ENCODE measurements around the gene SH3PXD2A.
"Not testable (repeated sequence)": the region's sequence is repeated elsewhere in the genome, so short reads cannot be mapped to it uniquely, and the experiment has no call there.

The SH3PXD2A gene

DNA sequence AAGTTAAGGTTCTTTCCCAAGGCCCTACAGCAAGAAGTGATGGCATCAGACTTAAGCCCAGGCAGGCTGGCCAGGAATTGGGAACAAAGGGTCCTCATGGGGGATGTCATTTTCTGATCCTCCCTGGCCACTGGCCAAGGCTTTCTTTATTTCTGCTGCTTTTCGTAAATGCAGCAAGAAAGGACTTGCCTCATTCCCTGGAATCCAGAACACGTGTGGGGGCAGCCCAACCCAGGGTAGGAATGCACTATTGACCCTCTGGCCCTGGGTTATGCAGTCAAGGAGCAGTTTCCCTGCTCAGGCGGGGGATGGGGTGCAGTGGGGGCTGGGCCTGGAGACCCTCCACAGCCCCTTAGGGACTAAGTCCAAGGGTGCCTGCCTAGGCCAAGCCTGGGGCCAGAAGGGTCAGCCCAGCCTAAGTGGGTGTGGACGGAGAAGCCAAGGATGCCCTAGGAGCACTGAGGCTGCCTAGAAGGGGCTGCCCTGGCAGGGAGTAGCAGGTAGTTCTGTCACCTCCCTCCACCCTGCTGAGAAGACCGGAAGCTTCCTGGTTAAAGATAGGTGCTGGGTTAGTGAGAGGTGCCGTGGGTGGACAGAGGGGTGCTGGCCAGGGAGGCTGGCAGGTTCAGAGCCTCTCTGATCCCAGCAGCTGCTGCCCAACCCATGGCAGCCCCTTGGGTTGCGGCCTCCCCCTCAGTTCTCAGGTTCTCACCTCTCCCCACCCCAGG is 179.2 kb downstream of the SH3PXD2A start:
- DNase-seq = no peak

DNA sequence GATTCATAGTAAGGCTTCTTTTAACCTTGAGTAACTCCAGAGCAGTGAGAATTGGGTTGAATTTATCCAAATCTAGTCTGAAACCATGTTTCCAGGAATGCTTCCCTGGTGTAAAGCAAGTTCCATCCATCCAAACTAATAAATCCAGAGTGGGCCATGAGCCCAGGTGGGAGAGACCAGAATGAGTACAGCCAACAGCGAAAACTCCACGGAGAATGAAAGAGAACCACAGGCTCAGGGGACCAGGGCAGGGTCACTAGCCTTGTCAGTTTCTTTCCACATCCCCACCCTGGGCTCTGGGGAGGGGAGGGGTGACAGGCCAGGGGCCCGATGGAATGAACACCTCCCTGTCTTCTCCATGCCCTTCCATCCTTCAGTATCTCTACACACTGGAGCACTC is 181.8 kb downstream of the SH3PXD2A start:
- DNase-seq = no peak

DNA sequence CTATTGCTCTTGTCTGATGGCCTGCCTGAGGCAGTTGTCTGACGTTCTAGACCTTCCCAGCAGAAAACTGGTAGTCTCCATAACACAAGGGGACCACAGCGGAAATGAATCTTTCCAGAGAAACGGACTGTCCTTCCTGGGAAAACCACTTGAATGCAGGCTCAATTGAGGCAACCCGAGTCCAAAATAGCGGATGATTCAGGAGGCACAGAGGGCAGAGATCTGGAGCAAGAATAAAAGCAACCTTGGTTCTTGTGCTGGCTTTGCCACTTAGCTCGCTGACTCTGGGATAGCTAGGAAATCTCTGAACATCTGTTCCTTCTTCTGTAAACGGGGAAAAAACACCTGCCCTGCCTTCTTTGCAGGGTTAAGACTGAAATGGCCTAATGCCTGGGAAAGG is 183.0 kb downstream of the SH3PXD2A start:
- no peak for DNase-seq

DNA sequence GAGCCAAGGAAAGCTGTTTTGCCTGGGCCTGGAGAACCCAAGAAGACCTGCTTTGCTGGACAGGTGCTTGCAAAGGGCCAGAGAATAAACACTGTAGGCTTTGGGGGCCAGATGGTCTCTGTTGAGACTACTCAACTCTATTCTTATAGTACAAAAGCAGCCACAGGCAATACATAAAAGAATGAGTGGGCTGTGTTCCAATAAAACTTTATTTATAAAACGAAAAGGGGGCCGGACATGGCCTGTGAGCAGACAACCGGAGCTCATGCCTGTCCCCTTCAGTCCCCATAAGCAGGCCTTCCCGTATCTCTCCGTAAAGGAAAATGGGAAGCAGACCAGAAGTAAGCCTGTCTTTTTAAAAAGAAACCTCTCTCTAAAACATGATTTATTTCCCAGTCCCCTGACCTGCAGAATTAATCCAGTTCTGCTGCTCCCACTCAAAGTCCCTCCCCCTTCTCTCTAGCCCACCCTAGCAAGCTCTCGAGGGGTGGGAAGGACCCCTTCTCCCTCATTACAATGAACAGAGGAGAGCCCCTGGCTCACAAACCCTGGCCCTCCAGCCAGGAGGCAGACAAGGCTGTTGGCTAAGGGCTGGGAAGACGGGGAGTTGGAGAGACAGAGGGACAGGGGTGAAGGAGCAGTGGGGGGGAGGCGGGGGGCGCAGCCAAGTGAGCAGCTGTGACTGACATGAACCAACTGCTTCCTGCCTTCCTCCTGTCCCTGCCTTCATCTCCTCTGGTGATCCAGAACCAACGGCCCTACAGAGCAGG is 184.1 kb downstream of the SH3PXD2A start:
- no peak for DNase-seq

DNA sequence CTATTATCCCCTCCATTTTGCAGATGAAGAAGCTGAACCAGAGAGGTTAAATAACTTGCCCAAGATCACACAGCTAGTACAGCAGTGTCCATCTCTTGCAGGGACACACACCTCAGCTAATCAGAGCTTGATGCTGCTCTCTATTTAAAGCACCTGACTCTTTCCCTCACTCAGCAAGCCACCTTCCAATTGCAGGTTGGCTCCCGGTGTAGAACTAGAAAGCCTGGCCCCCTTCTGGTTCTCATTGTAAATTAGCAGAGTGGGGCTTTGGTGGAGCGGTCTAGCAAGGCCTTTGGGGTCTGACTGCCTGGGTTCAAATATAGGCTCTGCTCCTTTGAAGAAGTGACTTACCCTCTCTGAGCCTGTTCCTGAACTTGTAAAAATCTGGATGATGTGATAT is 185.4 kb downstream of the SH3PXD2A start:
- no peak for DNase-seq

DNA sequence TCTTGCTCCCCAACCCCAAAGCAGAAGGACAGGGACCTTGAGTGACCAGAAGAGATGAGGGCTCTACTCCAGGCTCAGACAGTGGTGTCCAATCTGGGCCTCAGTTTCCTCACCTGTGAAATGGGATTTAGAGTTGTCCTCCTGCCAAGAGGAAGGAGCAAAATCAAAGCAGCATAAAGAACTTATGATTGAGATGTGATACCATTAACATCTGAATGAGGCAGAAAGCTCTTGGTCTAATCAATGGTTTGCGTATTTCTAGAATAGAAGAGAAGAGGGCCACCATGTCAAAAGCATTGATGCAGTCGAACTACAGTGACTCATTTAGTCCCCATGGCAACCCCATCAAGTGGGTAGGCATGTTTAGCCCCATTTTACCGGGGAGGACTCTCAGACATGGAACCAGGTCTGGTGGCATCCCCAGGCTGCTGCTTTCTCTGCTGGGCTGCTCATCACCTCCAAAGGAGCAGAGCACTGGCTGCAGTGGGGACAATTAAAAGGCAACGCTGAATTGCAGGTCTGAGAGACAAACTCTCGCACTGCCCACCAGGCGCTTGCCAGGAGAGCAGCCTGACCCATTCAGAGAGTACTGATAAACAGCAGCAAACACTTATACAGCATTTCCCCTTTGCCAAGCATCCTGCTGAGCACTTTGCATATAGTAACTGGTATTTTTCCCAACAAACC is 186.0 kb downstream of the SH3PXD2A start:
- no peak for DNase-seq

DNA sequence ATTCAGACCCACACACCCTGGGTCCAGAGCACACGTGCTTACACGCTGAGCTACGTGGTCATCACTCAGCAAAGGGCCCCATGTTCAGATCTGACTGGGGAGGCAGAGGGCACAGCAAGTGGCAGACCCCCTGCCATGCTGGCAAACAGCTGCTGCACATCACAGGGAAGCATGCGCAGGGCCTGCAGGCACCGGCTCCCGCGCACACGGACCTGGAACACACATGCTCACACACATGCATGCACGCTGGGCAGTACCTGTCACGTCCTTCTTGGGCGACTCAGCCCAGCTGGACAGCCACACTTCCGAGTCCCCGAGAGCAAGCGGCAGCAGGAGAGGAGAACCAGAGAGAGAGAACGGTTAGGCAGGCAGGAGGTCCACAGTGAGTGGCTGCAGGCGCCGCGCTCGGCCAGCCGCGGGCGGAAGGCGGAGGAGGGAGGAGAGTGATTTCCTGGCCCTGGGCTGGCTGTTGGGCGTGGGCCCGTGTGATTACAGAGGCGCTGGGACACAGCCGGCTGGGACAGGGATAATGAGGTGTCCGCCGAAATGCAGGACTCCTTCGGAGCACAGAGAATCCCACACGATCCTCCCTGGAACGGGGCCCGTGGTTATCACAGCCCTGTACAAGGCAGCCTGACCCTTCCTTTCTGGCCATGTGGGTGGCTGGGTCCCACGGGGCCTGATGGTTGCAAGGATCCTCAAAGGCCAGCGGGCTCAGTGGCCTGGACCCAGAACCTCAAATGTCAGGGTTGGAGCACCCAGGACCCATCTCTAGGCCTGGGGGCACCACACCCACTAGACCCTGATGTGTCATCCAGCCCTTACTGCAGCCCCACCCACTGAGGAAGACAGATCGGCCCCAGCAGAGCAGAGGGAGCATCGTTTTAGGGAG is 186.8 kb downstream of the SH3PXD2A start:
- DNase-seq = no peak

DNA sequence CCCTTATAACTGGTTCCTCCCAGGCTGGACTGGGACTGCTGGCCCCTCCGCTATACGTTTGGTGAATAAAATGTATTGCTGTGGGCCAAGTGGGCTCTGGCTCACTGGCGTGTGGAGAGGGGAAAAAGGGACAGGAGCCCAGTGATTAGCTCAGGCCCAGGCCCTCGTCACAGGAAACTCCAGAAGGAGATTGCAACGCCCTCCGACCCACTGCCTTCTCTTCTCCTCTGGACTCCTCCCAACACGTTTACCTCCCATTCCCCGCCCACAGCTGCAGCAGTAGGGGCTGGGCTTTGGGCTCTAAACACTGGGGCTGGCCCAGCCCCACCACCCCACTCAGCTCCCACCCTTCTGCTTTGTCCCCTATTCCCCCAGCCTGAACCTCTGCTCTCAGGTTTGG is 188.0 kb downstream of the SH3PXD2A start:
- DNase-seq = no peak

DNA sequence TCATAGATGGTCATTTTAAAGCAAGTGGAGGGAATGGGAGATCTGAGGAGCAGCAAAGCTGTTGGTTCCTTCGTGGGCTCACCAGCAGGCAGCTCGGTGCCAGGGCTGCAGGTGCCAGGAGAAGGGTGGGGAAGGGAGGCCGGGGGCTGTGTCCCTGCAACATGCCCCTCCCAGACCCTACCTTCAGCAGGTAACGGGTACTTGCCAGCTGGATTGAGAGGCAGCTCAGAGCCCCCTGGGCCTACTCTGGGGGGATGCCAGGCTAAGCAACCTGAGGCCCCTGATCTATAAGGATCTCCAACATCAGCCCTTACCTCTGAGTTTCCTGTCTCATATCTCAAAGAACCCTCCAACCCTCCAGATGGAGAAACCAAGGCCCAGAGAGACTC is 188.6 kb downstream of the SH3PXD2A start:
- no peak for DNase-seq

DNA sequence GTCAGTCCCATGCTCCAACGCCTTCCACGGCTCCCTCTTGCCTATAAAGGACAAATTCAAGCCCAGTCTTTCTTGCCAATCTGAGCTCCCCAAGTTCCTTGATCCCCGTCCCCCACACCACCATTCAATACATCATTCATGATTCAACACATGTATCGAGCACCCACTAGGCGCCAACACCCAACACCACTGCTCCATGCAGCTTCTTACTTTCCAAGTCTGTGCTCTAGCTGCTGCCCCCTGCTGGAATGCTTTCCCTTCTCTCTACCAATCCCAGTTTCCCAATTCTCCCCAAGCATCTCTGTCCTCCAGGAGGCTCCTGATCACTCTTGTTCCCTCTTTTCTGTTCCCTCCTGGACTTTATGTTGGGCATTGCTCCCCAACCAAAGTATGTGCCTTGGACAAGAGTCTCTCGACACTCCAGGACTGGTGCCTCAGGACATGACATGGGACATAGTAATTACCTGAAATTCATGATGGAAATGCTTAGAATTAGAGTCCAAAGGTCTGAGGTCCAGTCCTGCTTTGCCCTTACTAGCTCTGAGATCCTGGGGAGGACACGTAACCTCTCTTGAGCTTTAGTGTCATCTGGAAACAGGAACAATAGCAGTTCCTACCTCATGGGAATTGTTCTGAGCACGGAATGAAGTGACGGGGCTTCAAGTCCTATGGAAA is 189.2 kb downstream of the SH3PXD2A start:
- no peak for DNase-seq

DNA sequence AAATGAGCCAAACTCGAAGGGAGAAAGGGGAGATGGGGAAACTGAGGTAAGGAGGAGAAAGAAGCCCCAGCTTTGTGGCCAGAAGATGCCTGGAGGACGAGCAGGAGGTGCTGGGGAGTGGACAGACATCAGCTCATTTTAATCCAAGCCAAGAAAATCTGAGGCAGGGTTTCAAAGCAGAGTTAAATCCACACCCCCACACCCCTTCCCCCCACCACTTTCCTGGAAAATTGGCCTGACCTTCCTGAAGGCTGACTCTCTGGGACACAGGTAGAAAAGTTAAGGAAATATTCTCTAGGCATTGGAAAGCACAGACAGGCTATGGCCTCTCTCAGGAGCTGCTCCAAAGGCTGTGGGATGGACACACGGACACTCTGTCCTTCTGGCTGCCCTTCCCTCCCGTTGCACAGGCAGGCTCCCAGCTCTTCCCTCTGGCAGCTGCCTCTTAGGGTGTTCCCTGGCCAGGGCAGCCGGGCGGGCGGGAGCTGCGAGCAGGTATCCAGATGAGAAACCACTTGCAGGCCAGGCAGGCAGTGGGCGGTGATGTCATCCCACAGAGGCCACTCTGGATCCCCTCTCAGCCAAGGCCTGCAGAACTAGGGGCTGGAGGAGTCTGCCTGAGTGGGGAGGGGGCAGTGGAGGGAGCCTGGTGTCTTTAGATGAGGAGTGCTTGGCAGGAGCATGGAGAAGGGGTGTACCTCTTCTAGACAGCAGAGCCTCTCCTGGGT is 190.1 kb downstream of the SH3PXD2A start:
- no peak for DNase-seq

DNA sequence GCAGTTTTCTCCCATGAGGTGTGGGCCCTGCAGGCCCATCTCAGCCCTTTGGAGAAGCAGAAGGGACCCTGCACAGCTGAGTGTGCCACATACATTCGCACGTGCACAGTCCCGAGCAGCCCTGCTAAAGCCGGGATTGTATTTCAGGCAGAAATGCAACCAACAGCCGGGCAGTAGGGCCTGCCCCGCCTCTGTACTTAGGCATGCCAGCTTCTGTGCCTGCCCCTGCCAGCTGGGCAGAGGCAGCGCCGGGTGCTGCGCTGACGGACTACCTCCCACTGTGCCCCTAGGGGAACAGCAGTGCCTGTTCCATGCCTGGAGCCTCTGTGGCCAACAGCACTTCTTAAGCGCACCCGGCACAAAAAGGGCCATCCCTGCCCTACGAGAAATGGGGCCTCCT is 191.6 kb downstream of the SH3PXD2A start:
- DNase-seq = no peak

DNA sequence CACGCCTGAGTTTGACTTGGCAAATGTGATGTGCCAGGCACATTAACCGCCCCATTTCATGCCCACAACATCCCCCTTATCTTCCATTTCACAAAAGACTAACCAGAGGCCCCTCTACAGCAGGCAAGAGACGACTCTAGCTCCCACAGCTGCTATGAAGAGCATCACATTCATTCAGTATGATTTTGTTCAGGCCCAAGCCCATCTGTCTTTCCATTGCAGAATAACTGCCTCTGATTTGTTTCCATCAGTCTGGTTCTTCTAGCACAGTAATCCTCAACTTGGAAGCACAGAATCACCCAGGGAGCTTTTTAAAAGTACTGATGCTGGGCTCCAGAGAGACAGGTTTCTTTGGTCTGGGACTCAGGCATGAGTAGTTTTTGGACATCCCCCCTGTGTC is 192.1 kb downstream of the SH3PXD2A start:
- DNase-seq = no peak

DNA sequence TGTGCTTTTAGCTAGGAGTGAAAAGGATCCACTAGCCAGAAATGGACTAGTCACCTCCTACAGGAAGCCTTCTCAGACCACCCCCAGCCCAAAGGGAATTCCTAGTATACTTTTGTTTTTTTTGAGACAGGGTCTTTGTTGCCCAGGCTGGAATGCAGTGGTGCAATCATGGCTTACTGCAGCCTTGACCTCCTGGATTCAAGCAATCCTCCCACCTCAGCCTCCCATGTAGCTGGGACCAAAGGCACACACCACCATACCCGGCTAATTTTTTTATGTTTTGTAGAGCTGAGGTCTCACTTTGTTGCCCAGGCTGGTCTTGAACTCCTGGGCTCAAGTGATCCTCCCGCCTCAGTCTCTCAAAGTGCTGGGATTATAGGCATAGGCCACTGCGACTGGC is 192.7 kb downstream of the SH3PXD2A start:
- not testable (repeated sequence) for DNase-seq

DNA sequence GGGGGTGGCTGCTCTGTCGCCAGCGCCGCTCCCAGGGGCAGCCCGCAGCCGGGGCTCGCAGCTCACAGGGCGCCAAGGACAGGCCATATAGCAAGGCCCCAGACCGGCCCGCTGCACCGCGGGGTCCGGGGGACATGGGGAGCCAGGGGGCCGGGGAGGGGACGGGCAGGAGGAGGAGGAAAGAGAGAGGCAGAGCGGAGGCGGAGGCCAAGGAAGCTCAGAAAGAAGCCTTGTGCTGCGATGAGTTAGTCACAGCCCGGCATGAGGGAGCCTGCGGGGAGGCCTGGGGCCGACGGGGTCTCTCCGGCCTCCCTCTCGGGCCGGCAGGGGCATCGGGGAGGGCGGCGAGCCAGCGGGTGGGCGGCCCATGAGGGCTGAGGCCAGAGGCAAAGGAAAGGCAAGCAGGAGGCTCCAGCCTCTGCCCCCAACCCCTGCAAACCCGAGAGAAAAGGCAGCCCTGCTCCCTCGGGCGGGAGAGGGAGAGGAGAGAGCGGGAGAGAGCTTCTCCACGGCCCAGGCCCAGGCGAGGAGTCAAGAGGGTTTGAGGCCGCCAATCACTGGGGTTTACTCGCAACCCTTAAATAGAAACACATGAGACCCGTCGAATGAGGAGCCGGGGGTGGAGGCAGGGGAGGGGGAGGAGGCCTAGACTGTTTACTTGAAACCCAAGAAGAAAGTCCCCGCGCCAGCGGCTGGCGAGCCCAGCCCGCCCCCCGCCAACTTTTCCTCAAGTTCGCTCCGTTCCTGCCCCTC is 194.0 kb downstream of the SH3PXD2A start:
- peak; percentile 19 for DNase-seq

DNA sequence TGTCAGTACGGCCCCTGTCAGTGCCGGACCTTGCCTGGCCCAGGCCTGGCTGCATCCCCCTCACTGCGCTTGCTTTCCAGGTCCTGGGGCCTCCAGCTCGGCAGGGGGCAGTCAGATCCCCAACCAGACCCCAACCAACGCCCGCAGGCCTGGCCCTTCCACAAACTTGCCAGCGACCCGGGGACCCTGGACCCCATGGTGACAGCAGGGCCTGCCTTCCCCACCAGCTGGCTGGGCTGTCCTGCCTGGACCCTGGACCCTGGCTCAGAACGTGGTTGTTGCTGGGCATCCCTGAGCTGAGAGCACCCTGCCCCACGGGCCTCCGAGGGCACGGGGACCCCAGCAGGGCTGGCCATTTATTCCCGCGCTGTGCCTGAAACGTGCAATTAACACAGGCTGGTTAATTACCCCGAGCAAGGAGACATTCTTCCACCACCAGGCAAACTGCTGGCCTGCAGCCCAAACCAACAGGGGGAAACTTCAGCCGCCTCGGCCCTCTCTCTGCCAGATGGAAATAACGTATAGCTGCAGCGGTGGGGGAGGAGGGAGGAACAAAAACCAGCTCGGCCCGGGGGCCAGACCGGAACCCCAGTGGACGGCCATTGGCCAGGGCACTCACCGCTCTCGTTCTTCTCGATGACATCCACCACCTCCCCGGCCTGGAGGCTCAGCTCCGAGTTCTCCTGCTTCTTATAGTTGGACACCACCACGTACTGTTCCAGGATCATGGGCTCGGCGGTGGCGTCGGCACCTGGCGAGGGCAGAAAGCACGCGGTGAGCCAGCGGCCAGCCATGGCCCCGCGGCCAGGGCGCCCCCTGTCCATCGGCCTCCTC is 194.8 kb downstream of the SH3PXD2A start:
- peak; percentile 13 for DNase-seq

DNA sequence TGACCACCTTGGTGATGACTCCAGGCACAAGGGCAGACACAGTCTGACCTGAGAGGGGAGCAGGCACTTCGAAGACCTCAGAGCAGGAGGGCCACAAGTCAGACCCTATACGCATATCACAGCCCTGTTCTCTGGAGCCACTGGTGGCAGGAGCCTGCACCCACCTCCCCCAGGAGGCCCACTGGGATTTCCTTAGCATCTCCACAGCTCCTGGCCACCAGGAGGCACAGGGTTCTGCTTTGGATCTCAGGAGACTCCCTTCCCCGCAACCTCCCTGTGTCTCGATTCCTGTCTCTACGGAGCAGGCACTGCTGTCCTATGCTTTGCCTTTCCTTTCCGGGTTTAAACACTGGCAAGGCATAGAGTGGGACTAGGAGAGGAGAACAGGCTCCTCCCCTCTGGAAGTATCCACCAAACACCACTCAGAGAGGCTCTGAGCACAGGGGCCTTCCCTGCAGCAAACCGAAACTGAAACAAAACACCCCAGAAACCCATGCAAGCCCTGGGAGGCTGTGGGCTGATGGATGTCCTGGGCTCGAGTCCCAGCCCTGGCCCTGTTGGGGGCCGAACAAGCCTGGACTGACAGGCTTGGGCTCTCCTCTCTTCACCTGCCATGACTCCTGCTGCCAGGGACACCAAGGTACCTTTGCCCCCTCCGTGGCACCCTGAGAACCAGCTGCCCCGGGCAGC is 195.6 kb downstream of the SH3PXD2A start:
- peak; percentile 17 for DNase-seq

DNA sequence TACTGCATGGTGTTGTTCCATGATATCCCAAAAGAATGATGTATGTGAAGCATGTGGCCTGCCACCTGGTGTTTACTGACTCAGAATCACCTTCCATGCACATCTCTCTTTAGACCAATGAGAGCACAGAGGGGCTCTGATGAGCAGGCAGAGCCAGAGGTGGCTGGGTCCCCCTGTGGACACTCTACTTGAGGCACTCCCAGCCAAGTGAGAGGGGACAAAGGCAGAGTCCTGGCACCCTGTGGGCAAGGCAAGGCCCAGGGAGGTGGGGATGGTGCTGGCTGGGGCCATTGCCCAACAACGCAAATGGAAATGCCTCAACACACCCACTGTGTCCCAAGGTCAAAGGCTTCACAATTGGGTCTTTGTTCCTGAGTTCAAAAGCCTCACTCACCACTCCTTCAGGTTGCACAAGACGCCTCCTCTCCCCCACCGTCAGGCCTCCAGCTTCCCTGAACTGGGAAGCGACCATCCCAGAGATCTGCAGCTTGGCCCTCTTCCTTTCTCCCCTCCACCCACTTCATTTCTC is 197.3 kb downstream of the SH3PXD2A start:
- no peak for DNase-seq

DNA sequence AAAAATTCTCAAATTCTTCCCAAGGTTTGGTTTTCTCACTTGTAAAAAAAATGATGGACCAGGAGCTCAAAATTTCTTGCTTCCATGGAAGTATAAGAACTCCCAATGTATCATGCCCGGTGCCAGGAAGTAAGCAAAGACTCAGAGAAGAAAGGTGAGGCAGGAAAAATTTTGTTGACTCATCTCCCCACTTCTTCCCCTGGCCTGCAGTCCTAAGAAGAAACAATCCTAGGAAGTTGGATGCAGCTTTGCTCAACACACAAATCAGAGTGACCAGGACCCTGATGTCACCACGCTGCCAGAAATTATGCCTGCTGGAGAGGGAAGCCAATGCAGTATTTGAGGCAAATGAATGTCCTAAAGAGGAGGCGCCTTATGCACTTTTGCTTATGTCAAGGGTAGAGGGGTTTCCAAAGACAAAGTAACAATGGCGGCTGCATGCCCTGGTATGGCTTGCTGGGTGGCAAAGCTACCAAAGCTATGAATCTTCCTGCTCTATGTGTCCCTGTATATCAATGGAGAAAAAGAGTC is 198.2 kb downstream of the SH3PXD2A start:
- DNase-seq = no peak
